ENCODE data around the gene SRF. TPM values are rescaled to one million over a fixed set of nuclear protein-coding genes. Genes with fewer than 3 reads are reported as not detected.

SRF gene
- total RNA-seq, 2 donors from 2014 or later, result 32.7 to 44.2 TPM

DNA sequence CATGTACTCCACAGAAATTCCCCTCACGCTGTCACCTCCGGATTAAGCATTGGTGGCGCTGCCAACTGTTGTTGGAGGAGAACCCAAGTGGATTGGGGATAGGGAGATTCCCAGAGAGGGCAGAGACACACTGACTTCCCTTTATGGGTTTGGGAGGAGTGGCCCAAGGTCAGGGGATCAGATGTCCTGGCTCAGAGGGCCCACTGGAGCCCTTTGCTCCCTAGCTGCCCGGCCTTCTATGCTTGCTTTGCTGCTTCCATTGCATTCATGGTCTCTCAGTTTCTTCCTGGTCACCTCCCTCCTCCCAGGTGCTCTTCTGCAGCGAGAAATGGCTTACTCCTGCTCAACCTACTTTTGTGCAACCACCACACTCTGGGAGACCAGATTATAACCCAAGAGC, 25.3 kb downstream of the SRF start:
- Histone ChIP-seq H3K4me3 (ENCODE audit: low read length) (no peak overlapping the region), H3K27ac (ENCODE audit: low read depth, low read length) (no peak overlapping the region), H3K4me1 (ENCODE audit: control insufficient read depth, insufficient read depth, low read length) (no peaks in the 10 kb centered on the region), H3K9ac (ENCODE audit: extremely low read depth, low read length, poor library complexity, severe bottlenecking) (no peak overlapping the region), H3K27me3 (ENCODE audit: control insufficient read depth, insufficient read depth, low read length, poor library complexity, severe bottlenecking) (no peaks in the 10 kb centered on the region), H3K36me3 (ENCODE audit: control insufficient read depth, insufficient read depth, low read length) (no peaks in the 10 kb centered on the region), H3K9me3 (ENCODE audit: control insufficient read depth, low read length) (no peaks in the 10 kb centered on the region)
- no peak overlapping the region for H3K27ac Mint-ChIP-seq
- TF ChIP-seq, protein P1, sequence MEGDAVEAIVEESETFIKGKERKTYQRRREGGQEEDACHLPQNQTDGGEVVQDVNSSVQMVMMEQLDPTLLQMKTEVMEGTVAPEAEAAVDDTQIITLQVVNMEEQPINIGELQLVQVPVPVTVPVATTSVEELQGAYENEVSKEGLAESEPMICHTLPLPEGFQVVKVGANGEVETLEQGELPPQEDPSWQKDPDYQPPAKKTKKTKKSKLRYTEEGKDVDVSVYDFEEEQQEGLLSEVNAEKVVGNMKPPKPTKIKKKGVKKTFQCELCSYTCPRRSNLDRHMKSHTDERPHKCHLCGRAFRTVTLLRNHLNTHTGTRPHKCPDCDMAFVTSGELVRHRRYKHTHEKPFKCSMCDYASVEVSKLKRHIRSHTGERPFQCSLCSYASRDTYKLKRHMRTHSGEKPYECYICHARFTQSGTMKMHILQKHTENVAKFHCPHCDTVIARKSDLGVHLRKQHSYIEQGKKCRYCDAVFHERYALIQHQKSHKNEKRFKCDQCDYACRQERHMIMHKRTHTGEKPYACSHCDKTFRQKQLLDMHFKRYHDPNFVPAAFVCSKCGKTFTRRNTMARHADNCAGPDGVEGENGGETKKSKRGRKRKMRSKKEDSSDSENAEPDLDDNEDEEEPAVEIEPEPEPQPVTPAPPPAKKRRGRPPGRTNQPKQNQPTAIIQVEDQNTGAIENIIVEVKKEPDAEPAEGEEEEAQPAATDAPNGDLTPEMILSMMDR (conservative IDR thresholded peaks at IDR 0.05), result no peak
- H3K4me3 Mint-ChIP-seq, result no peak overlapping the region
- 87 to 90% methylated on average over 4 to 5 of the region's 5 CpGs for WGBS, 2 experiments (ENCODE audit: insufficient coverage in 1 of 2, insufficient read length in 1 of 2)
- no peaks in the 10 kb centered on the region for H3K9me3 Mint-ChIP-seq
- DNase-seq, result no peak
- H3K4me1 Mint-ChIP-seq, result no peaks in the 10 kb centered on the region
- H3K36me3 Mint-ChIP-seq (ENCODE audit: low read depth), result peaks cover 26% of the 10 kb centered on the region
- H3K27me3 Mint-ChIP-seq (ENCODE audit: insufficient read depth), result no peaks in the 10 kb centered on the region

DNA sequence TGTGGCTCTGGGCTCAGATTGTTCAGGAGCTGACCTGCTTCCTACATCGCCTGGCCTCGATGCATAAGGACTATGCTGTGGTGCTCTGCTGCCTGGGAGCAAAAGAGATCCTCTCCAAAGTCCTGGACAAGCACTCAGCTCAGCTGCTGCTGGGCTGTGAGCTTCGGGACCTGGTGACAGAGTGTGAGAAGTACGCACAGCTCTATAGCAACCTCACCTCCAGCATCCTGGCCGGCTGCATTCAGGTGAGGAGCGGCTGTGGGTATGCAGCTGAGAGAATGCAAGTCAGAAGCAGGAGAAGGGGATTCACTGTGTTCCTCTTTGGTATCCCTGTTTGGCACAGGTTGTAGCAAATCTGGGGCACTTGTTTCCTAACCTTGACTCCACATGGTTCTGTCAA, 28.8 kb downstream of the SRF start:
- Histone ChIP-seq H3K27me3 (ENCODE audit: control insufficient read depth, insufficient read depth, low read length, poor library complexity, severe bottlenecking) (no peaks in the 10 kb centered on the region), H3K4me1 (ENCODE audit: control insufficient read depth, insufficient read depth, low read length) (no peaks in the 10 kb centered on the region), H3K4me3 (ENCODE audit: low read length) (no peak overlapping the region), H3K27ac (ENCODE audit: low read depth, low read length) (no peak overlapping the region), H3K9me3 (ENCODE audit: control insufficient read depth, low read length) (no peaks in the 10 kb centered on the region), H3K9ac (ENCODE audit: extremely low read depth, low read length, poor library complexity, severe bottlenecking) (no peak overlapping the region), H3K36me3 (ENCODE audit: control insufficient read depth, insufficient read depth, low read length) (no peaks in the 10 kb centered on the region)
- H3K27ac Mint-ChIP-seq, result no peak overlapping the region
- DNase-seq, result no peak
- WGBS, 2 experiments (ENCODE audit: insufficient coverage in 1 of 2, insufficient read length in 1 of 2), result 93 to 95% methylated on average over 6 of the region's 6 CpGs
- peaks cover 14% of the 10 kb centered on the region for H3K36me3 Mint-ChIP-seq (ENCODE audit: low read depth)
- no peaks in the 10 kb centered on the region for H3K9me3 Mint-ChIP-seq
- H3K4me3 Mint-ChIP-seq, result no peak overlapping the region
- TF ChIP-seq, protein P1 (conservative IDR thresholded peaks at IDR 0.05), result no peak
- no peaks in the 10 kb centered on the region for H3K27me3 Mint-ChIP-seq (ENCODE audit: insufficient read depth)
- H3K4me1 Mint-ChIP-seq, result no peaks in the 10 kb centered on the region

DNA sequence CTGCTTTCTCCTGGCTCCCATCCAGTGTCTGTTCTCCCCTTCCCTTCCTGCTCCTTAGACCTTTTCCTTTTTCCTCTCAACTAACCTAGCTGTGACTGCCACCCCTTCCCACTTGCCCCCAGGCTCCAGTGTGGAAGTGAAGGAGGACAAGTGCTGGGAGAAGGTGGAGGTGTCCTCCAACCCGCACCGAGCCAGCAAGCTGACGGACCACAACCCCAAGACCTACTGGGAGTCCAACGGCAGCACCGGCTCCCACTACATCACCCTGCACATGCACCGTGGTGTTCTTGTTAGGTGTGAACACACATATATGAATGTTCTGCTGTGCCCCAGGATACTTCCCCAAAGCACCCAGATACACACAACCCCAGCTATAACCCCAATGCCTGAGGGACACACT, 29.5 kb downstream of the SRF start:
- Histone ChIP-seq H3K36me3 (ENCODE audit: control insufficient read depth, insufficient read depth, low read length) (no peaks in the 10 kb centered on the region), H3K27ac (ENCODE audit: low read depth, low read length) (no peak overlapping the region), H3K9me3 (ENCODE audit: control insufficient read depth, low read length) (no peaks in the 10 kb centered on the region), H3K4me1 (ENCODE audit: control insufficient read depth, insufficient read depth, low read length) (no peaks in the 10 kb centered on the region), H3K27me3 (ENCODE audit: control insufficient read depth, insufficient read depth, low read length, poor library complexity, severe bottlenecking) (no peaks in the 10 kb centered on the region), H3K9ac (ENCODE audit: extremely low read depth, low read length, poor library complexity, severe bottlenecking) (no peak overlapping the region), H3K4me3 (ENCODE audit: low read length) (no peak overlapping the region)
- Mint-ChIP-seq H3K4me3 (no peak overlapping the region), H3K4me1 (no peaks in the 10 kb centered on the region), H3K27me3 (ENCODE audit: insufficient read depth) (no peaks in the 10 kb centered on the region), H3K27ac (no peak overlapping the region), H3K9me3 (no peaks in the 10 kb centered on the region), H3K36me3 (ENCODE audit: low read depth) (peaks cover 14% of the 10 kb centered on the region)
- no peak for DNase-seq
- TF ChIP-seq, protein P1 (conservative IDR thresholded peaks at IDR 0.05), result no peak
- WGBS, 2 experiments (ENCODE audit: insufficient coverage in 1 of 2, insufficient read length in 1 of 2), result 80 to 96% methylated on average over 2 to 6 of the region's 6 CpGs

All from endodermal cell (in vitro differentiated cells).